HepG2 (cell line): ENCODE data around the gene TXN2. TPM values are rescaled to one million over a fixed set of nuclear protein-coding genes. Genes with fewer than 3 reads are reported as not detected.

Experiments used
- DNMT3B ChIP-seq: conservative IDR thresholded peaks from 2 replicates; pipeline ENCODE4 v1.6.1; 2016; ENCODE audit warnings: missing biosample characterization, control low read depth
- ETS1 ChIP-seq: sonication (generic); formaldehyde crosslinking; IDR thresholded peaks from 2 replicates; pipeline ENCODE4 v1.4.0; 2020; ENCODE audit warnings: missing genetic modification reagents
- MXD3 ChIP-seq: IDR thresholded peaks from 2 replicates; pipeline ENCODE4 v1.6.1; 2016; ENCODE audit warnings: mild to moderate bottlenecking, missing biosample characterization, missing genetic modification reagents
- SMARCC2 ChIP-seq: fragments of 450-650 bp; IDR thresholded peaks from 2 replicates; pipeline ENCODE4 v1.6.1; 2017; ENCODE audit warnings: antibody characterized with exemption, mild to moderate bottlenecking
- WIZ ChIP-seq: sonication (generic); formaldehyde crosslinking; IDR thresholded peaks from 2 replicates; pipeline ENCODE4 v1.5.1; 2020; ENCODE audit warnings: mild to moderate bottlenecking, missing genetic modification reagents
- ZNF10 ChIP-seq: sonication (generic); formaldehyde crosslinking; IDR thresholded peaks from 2 replicates; pipeline ENCODE4 v1.4.0; 2020; ENCODE audit warnings: mild to moderate bottlenecking, low read depth, missing genetic modification reagents, borderline replicate concordance
- ZNF138 ChIP-seq: sonication (generic); formaldehyde crosslinking; IDR thresholded peaks from 2 replicates; pipeline ENCODE4 v1.5.0; 2020; ENCODE audit warnings: mild to moderate bottlenecking, low read depth, missing genetic modification reagents
- ZNF225 ChIP-seq: sonication (generic); formaldehyde crosslinking; IDR thresholded peaks from 2 replicates; pipeline ENCODE4 v1.4.0; 2020; ENCODE audit warnings: mild to moderate bottlenecking, missing genetic modification reagents
- ZNF251 ChIP-seq: sonication (generic); formaldehyde crosslinking; IDR thresholded peaks from 2 replicates; pipeline ENCODE4 v1.9.0; 2021; ENCODE audit warnings: mild to moderate bottlenecking, missing genetic modification reagents
- ZNF333 ChIP-seq: sonication (generic); formaldehyde crosslinking; IDR thresholded peaks from 2 replicates; pipeline ENCODE4 v1.4.0; 2020; ENCODE audit warnings: mild to moderate bottlenecking, missing genetic modification reagents, borderline replicate concordance
- ZNF407 ChIP-seq: sonication (generic); formaldehyde crosslinking; IDR thresholded peaks from one replicate; pipeline ENCODE4 v1.5.1; 2020; ENCODE audit warnings: mild to moderate bottlenecking, missing genetic modification reagents; ENCODE audit errors: not compliant biosample characterization
- ZNF430 ChIP-seq: sonication (generic); formaldehyde crosslinking; IDR thresholded peaks from 2 replicates; pipeline ENCODE4 v1.9.0; 2021; ENCODE audit warnings: mild to moderate bottlenecking, missing genetic modification reagents
- ZNF441 ChIP-seq: sonication (generic); formaldehyde crosslinking; IDR thresholded peaks from 2 replicates; pipeline ENCODE4 v1.7.0; 2021; ENCODE audit warnings: missing genetic modification reagents, borderline replicate concordance
- ZNF513 ChIP-seq: sonication (generic); formaldehyde crosslinking; conservative IDR thresholded peaks from 2 replicates; pipeline ENCODE4 v1.5.0; 2020; ENCODE audit warnings: missing genetic modification reagents
- ZNF589 ChIP-seq: sonication (generic); formaldehyde crosslinking; conservative IDR thresholded peaks from 2 replicates; pipeline ENCODE4 v1.8.0; 2022; ENCODE audit warnings: mild to moderate bottlenecking, moderate library complexity, missing genetic modification reagents
- ZNF724P ChIP-seq: sonication (generic); formaldehyde crosslinking; IDR thresholded peaks from 2 replicates; pipeline ENCODE4 v1.8.0; 2022; ENCODE audit warnings: missing genetic modification reagents, borderline replicate concordance
- ZNF747 ChIP-seq: sonication (generic); formaldehyde crosslinking; IDR thresholded peaks from 2 replicates; pipeline ENCODE4 v1.8.1; 2023; ENCODE audit warnings: missing genetic modification reagents, mild to moderate bottlenecking, borderline replicate concordance
- ZNF878 ChIP-seq: sonication (generic); formaldehyde crosslinking; IDR thresholded peaks from 2 replicates; pipeline ENCODE4 v1.8.1; 2023; ENCODE audit warnings: mild to moderate bottlenecking, missing genetic modification reagents, moderate library complexity
- polyA plus RNA-seq, 8 experiments: library from polyadenylated mRNA; depleted of rRNA in 3 of 8; stranded (reverse) in 7 of 8; unstranded in 1 of 8; fragments of >200 nt; fragmentation: Illumina TruSeq in 4 of 8; extraction: Trizol in 4 of 8; gene quantifications; 2 replicates each; pipeline versions ENCODE4 v1.2.1 to v1.2.3, GENCODE V29; 2011 to 2016; ENCODE audit warnings: low read depth in 4 of 8, missing spikeins in 1 of 8, mixed read lengths in 1 of 8; ENCODE audit not compliant: insufficient read depth in 1 of 8
- total RNA-seq, 5 experiments: library from RNA; depleted of rRNA; stranded (reverse); fragments of >200 nt; fragmentation: Illumina TruSeq; extraction: Trizol; gene quantifications; 2 replicates each; pipeline ENCODE4 v1.2.3, GENCODE V29; 2016; ENCODE audit warnings: low read depth in 1 of 5

Gene TXN2
- total and polyA plus RNA-seq, 2 of the 13 experiments (the other 11 are each of a cell fraction or from before 2014, with no cell fraction given): 41.4 to 109 TPM

GRCh38 chr22:36435516-36436415 lies 45.7 kb downstream of the TXN2 start (continued):
- peak; percentile 15; the same call in 1 of the 2 replicates for TF ChIP-seq MXD3 (CRISPR knock-in tag)
- no peak for TF ChIP-seq DNMT3B
- TF ChIP-seq ZNF441: peak; percentile 63; the same call in 1 of the 2 replicates
- no peak for TF ChIP-seq WIZ (CRISPR knock-in tag)
- TF ChIP-seq ZNF251 (CRISPR knock-in tag): no peak
- peak; percentile 31; the same call in 1 of the 2 replicates for TF ChIP-seq ZNF878 (CRISPR knock-in tag)
- TF ChIP-seq ZNF430 (CRISPR knock-in tag): no peak; the same call in 1 of the 2 replicates
- TF ChIP-seq ZNF407 (CRISPR knock-in tag): no peak
- no peak for TF ChIP-seq ZNF513 (CRISPR knock-in tag)
- TF ChIP-seq ZNF589 (CRISPR knock-in tag): no peak
- no peak for TF ChIP-seq ZNF225 (CRISPR knock-in tag)
- TF ChIP-seq SMARCC2: no peak
- TF ChIP-seq ZNF747 (CRISPR knock-in tag): no peak
- no peak for TF ChIP-seq ZNF10 (CRISPR knock-in tag)
- no peak for TF ChIP-seq ZNF333
- TF ChIP-seq ZNF138 (CRISPR knock-in tag): no peak
- no peak for TF ChIP-seq ETS1 (CRISPR knock-in tag)
- no peak for TF ChIP-seq ZNF724P
